GM21528 (cell line): Measurements from ENCODE around the gene CDH16.
"Not testable (repeated sequence)": the region's sequence is repeated elsewhere in the genome, so short reads cannot be mapped to it uniquely, and the experiment has no call there.

Experiments used
- ATAC-seq: cut with Tn5 transposase; IDR thresholded peaks from one replicate; pipeline ENCODE4 v1.9.1; 2021; ENCODE audit warnings: mild to moderate bottlenecking, moderate library complexity; ENCODE audit not compliant: unreplicated experiment, low FRiP score

The CDH16 gene

GRCh38 chr16:66918803-66919568 lies at the start of gene CDH16:
CDH16 (minus strand) TSS chr16:66918885; CDS start chr16:66918065, 820 bp downstream.
- ATAC-seq: no peak

- ATAC-seq: no peak
Measured at GRCh38 chr16:66964049-66964448, 45.4 kb upstream of the CDH16 start.

DNA sequence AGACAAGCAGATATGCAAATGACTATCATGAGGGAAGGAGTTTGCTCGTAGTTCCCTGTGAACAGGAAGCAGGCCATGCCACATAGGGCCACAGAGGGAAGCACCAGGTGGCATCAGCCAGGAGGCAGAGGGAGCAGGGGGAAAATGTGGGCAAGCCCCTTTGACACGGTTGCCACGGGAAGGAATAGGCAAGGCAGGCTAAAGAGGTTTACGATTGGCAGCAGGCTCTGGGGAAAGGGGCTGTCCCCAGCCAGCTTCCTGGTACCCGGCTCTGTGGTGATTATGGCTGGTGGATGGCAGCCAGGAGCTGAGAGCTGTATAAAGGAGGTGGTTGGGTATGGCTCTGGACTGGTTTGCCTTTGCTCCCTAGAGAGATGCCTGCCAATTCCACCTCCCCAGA lies 43.2 kb upstream of the CDH16 start:
- ATAC-seq: no peak

DNA sequence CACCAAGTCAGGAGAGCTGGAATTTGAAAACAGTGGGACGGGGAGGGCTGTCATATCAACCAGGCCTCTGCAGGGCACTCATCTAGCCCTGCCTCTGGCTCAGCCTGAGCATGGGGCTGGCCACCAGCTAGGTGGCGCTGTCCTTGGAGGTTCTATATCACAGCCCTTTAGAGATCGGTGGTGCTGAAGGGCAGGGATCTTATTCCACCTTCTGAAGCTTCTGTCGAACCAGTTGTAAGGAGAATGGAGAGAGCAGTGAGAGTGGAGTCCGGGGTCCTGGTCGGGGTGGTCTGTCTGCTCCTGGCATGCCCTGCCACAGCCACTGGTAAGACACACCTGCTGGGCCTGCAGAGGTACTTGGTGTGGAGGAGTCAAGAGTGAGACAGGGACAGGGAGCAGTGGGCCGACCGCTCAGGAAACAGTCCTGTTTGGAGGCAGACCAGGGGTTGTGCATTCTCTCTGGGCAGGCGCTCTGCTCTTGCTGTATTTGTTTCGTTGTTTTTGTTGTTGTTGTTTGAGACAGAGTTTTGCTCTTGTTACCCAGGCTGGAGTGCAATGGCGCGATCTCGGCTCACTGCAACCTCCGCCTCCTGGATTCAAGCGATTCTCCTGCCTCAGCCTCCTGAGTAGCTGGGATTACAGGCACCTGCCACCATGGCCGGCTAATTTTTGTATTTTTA lies 42.5 kb upstream of the CDH16 start, which contains the start of gene CES3:
TSS of gene CES3 (plus strand) at position 202 of the 680 bp plus-strand sequence. CDS start at position 244, 42 bp downstream.
- no peak for ATAC-seq

GRCh38 chr16:66960270-66960669 lies 41.6 kb upstream of the CDH16 start:
- ATAC-seq: no peak

- ATAC-seq: no peak
Measured at GRCh38 chr16:66959704-66960161, 41.0 kb upstream of the CDH16 start.

- no peak for ATAC-seq
Measured at GRCh38 chr16:66958857-66959703, 40.4 kb upstream of the CDH16 start.

DNA sequence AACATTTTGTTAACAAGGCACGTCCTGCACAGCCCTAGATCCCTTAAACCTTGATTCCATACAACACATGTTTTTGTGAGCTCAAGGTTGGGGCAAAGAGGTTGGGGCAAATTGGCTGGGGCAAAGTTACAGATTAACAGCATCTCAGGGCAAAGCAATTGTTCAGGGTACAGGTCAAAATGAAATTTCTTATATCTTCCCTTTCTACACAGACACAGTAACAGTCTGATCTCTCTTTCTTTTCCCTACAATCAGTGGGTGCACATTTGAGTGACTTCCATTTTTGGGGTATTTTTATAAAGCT lies 37.4 kb upstream of the CDH16 start:
- not testable (repeated sequence) for ATAC-seq

DNA sequence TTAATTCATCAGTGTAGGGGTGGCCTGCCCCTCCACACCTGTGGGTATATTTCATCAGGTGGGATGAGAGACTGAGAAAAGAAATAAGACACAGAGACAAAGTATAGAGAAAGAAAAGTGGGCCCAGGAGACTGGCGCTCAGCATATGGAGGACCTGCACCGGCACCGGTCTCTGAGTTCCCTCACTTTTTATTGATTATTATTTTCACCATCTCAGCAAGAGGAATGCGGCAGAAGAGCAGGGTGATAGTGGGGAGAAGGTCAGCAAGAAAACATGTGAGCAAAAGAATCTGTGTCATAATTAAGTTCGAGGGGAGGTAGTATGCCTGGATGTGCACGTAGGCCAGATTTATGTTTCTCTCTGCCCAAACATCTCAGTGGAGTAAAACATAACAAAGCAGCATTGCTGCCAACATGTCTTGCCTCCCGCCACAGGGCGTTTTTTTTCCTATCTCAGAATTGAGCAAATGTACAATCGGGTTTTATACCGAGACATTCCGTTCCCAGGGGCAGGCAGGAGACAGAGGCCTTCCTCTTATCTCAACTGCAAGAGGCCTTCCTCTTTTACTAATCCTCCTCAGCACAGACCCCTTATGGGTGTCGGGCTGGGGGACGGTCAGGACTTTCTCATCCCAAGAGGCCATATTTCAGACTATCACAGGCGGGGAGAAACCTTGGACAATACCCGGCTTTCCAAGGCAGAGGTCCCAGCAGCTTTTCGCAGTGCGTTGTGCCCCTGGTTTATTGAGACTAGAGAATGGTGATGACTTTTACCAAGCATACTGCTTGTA lies 36.9 kb upstream of the CDH16 start:
- ATAC-seq: not testable (repeated sequence)

- ATAC-seq: no peak
Measured at GRCh38 chr16:66954097-66954659, 35.5 kb upstream of the CDH16 start.

- no peak for ATAC-seq
Measured at GRCh38 chr16:66953462-66954096, 34.9 kb upstream of the CDH16 start.

GRCh38 chr16:66952430-66953110 lies 33.9 kb upstream of the CDH16 start:
- no peak for ATAC-seq

GRCh38 chr16:66950971-66951790 lies 32.5 kb upstream of the CDH16 start:
- ATAC-seq: no peak

GRCh38 chr16:66950437-66950836 lies 31.8 kb upstream of the CDH16 start:
- no peak for ATAC-seq

DNA sequence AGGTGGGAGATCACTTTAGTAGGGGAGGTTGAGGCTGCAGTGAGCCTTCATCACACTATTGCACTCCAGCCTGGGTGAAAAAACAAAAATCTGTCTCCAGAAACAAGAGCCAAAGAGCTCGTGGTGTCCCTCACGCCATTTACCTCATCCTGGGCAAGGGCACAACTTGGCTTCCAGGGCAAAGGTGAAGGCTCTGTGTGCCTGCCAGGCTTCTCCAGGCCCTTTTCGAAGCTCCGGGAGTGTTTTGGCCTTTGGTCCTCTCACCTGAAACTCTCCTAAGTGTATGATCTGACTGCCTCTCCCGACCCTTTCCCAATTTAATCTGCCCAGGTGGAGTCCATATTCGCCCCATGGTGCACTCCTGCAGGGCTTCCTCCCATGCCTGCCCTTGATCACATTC lies 30.8 kb upstream of the CDH16 start:
- ATAC-seq: no peak

GRCh38 chr16:66948837-66949225 lies 30.1 kb upstream of the CDH16 start:
- no peak for ATAC-seq

- no peak for ATAC-seq
Measured at GRCh38 chr16:66948134-66948836, 29.6 kb upstream of the CDH16 start.
